Astrocyte of the cerebellum (primary cell): ENCODE data around the gene CDV3.
"Not testable (repeated sequence)": the region's sequence is repeated elsewhere in the genome, so short reads cannot be mapped to it uniquely, and the experiment has no call there.

Experiments
- DNase-seq: peaks from one replicate; pipeline ENCODE4 v3.0.0-alpha.2; 2011; ENCODE audit warnings: low read depth
- H3K4me3 ChIP-seq: 2 replicates; pipeline ENCODE4 v1.5.1; 2011; ENCODE audit warnings: mild to moderate bottlenecking, low read depth, low read length, moderate library complexity
- CTCF ChIP-seq: IDR thresholded peaks from 2 replicates; pipeline ENCODE4 v1.5.1; 2012; ENCODE audit warnings: low read length, low read depth, moderate library complexity, mild to moderate bottlenecking; ENCODE audit errors: missing control alignments
- in situ Hi-C: cut with HindIII; loops from 2 replicates; pipeline ENCODE4 v1.10.0; 2017; ENCODE audit warnings: low sequenced_read_pairs

CDV3 gene

GRCh38 chr3:133548090-133548489 lies 25.4 kb upstream of the CDV3 start:
- H3K4me3 ChIP-seq: no peak overlapping the region
- in situ Hi-C loops: no loop called here
- no peak for DNase-seq
- no peak for TF ChIP-seq CTCF

GRCh38 chr3:133549565-133549964 lies 23.9 kb upstream of the CDV3 start:
- no peak for DNase-seq
- in situ Hi-C loops: no loop called here
- H3K4me3 ChIP-seq: no peak overlapping the region
- TF ChIP-seq CTCF: no peak

- in situ Hi-C loops, H3K4me3 ChIP-seq: not testable (repeated sequence)
Observed at GRCh38 chr3:133551589-133551988, 21.9 kb upstream of the CDV3 start.

GRCh38 chr3:133561679-133562078 lies 11.8 kb upstream of the CDV3 start:
- H3K4me3 ChIP-seq: no peak overlapping the region
- in situ Hi-C loops: no loop called here
- no peak for DNase-seq
- TF ChIP-seq CTCF: no peak

More at GRCh38 chr3:133551589-133551988, 21.9 kb upstream of the CDV3 start:
- DNase-seq: not testable (repeated sequence)

GRCh38 chr3:133562376-133562775 lies 11.1 kb upstream of the CDV3 start:
- no peak for DNase-seq
- in situ Hi-C loops: no loop called here
- TF ChIP-seq CTCF: no peak
- no peak overlapping the region for H3K4me3 ChIP-seq

- in situ Hi-C loops: no loop called here
- TF ChIP-seq CTCF: no peak
- no peak overlapping the region for H3K4me3 ChIP-seq
- no peak for DNase-seq
Observed at GRCh38 chr3:133563186-133563591, 10.3 kb upstream of the CDV3 start.

GRCh38 chr3:133563816-133564215 lies 9.7 kb upstream of the CDV3 start:
- no peak for TF ChIP-seq CTCF
- no peak overlapping the region for H3K4me3 ChIP-seq
- in situ Hi-C loops: no loop called here
- no peak for DNase-seq
